ENCODE data around the gene OPCML. TPM values are rescaled to one million over a fixed set of nuclear protein-coding genes. Genes with fewer than 3 reads are reported as not detected.

OPCML gene
- total RNA-seq, 1 donor from 2014 or later: not detected

GRCh38 chr11:132559331-132560036 is 972.8 kb downstream of the OPCML start:
- DNase-seq (ENCODE audit: extremely low spot score in 2 of 2): no peak
- TF ChIP-seq CTCF (IDR thresholded peaks at IDR 0.05) (no peak), POLR2AphosphoS5 (IDR thresholded peaks at IDR 0.05; ENCODE audit: insufficient read depth in 1 of 2, low read depth in 1 of 2) (no peak), POLR2A (IDR thresholded peaks at IDR 0.05) (no peak)
- no peaks in the 10 kb centered on the region for H3K9me3 ChIP-seq
- no peaks in the 10 kb centered on the region for H3K4me1 ChIP-seq
- intact Hi-C loops (cut with DNase I): no loop called here
- no peaks in the 10 kb centered on the region for H3K36me3 ChIP-seq
- H3K27ac ChIP-seq: no peak overlapping the region
- no peaks in the 10 kb centered on the region for H3K27me3 ChIP-seq
- H3K4me3 ChIP-seq: no peak overlapping the region

GRCh38 chr11:132556316-132556715 is 976.0 kb downstream of the OPCML start:
- Histone ChIP-seq H3K4me3 (no peak overlapping the region), H3K9me3 (no peaks in the 10 kb centered on the region), H3K36me3 (no peaks in the 10 kb centered on the region), H3K27me3 (no peaks in the 10 kb centered on the region), H3K27ac (no peak overlapping the region), H3K4me1 (no peaks in the 10 kb centered on the region)
- intact Hi-C loops (cut with DNase I): no loop called here
- DNase-seq (ENCODE audit: extremely low spot score in 2 of 2): no peak
- TF ChIP-seq CTCF (IDR thresholded peaks at IDR 0.05) (no peak), POLR2AphosphoS5 (IDR thresholded peaks at IDR 0.05; ENCODE audit: insufficient read depth in 1 of 2, low read depth in 1 of 2) (no peak), POLR2A (IDR thresholded peaks at IDR 0.05) (no peak)

GRCh38 chr11:132555617-132556016 is 976.7 kb downstream of the OPCML start:
- intact Hi-C loops (cut with DNase I): no loop called here
- TF ChIP-seq CTCF (IDR thresholded peaks at IDR 0.05) (no peak), POLR2AphosphoS5 (IDR thresholded peaks at IDR 0.05; ENCODE audit: insufficient read depth in 1 of 2, low read depth in 1 of 2) (no peak), POLR2A (IDR thresholded peaks at IDR 0.05) (no peak)
- no peak overlapping the region for H3K4me3 ChIP-seq

GRCh38 chr11:132551016-132551415 is 981.3 kb downstream of the OPCML start:
- H3K27ac ChIP-seq: no peak overlapping the region
- H3K4me3 ChIP-seq: no peak overlapping the region
- TF ChIP-seq POLR2AphosphoS5 (IDR thresholded peaks at IDR 0.05; ENCODE audit: insufficient read depth in 1 of 2, low read depth in 1 of 2) (no peak), CTCF (IDR thresholded peaks at IDR 0.05) (no peak), POLR2A (IDR thresholded peaks at IDR 0.05) (no peak)
- intact Hi-C loops (cut with DNase I): no loop called here
- no peaks in the 10 kb centered on the region for H3K4me1 ChIP-seq
- no peaks in the 10 kb centered on the region for H3K27me3 ChIP-seq
- no peaks in the 10 kb centered on the region for H3K9me3 ChIP-seq
- DNase-seq (ENCODE audit: extremely low spot score in 2 of 2): no peak
- no peaks in the 10 kb centered on the region for H3K36me3 ChIP-seq

More at GRCh38 chr11:132555617-132556016, 976.7 kb downstream of the OPCML start:
- no peak for DNase-seq (ENCODE audit: extremely low spot score in 2 of 2)
- Histone ChIP-seq H3K36me3 (no peaks in the 10 kb centered on the region), H3K27ac (no peak overlapping the region), H3K9me3 (no peaks in the 10 kb centered on the region), H3K4me1 (no peaks in the 10 kb centered on the region), H3K27me3 (no peaks in the 10 kb centered on the region)

GRCh38 chr11:132549561-132549960 is 982.7 kb downstream of the OPCML start:
- TF ChIP-seq POLR2AphosphoS5 (IDR thresholded peaks at IDR 0.05; ENCODE audit: insufficient read depth in 1 of 2, low read depth in 1 of 2) (no peak), CTCF (IDR thresholded peaks at IDR 0.05) (no peak), POLR2A (IDR thresholded peaks at IDR 0.05) (no peak)
- Histone ChIP-seq H3K36me3 (no peaks in the 10 kb centered on the region), H3K27me3 (no peaks in the 10 kb centered on the region), H3K9me3 (no peaks in the 10 kb centered on the region), H3K27ac (no peak overlapping the region), H3K4me3 (no peak overlapping the region), H3K4me1 (no peaks in the 10 kb centered on the region)
- intact Hi-C loops (cut with DNase I): no loop called here
- DNase-seq (ENCODE audit: extremely low spot score in 2 of 2): no peak

All from vagina (tissue), 2 donors.